ENCODE results near the gene SLC1A7.

SLC1A7 gene

DNA sequence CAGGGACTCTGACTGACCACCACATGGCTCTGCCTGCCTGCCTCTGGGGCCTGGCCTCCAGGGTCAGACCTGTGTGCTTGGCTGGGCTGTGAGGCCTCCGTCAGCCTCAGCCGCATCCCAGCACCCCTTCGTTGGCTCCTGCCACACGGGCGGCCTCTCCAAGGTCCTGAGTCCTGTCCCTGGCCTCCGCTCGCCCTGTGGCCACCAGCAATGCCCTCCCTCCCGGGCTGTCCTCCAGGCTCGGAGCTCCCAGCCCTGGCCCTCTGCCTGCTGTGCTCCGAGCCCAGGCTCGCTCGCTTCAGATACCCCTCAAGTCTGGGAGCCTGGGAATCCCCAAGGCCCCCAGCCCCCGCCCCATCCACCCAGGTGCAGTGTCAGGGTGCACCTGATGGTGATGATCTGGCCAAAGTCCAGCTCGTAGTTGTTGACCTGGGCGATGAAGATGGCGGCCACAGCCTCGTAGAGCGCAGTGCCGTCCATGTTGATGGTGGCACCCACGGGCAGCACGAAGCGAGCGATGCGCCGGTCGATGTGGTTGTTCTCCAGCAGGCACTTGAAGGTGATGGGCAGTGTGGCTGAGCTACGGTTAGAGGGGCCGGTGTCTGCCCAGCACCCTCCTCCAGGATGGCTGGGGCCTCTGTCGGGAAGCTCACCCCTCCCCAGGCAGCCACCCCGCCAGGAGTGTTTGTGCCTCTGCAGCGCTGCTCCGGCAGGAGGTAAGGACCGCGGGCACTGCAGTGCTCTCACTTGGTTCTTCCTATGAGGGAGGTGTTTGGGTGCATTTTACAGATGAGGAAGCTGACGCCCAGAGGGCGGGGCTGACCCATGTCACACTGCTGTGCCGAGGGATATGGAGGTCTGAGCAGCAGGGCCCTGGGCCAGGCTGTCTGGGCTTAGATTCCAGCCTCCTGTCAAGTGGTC is 52.0 kb downstream of the SLC1A7 start:
- DNase-seq (ENCODE audit: low spot score) = no peak

DNA sequence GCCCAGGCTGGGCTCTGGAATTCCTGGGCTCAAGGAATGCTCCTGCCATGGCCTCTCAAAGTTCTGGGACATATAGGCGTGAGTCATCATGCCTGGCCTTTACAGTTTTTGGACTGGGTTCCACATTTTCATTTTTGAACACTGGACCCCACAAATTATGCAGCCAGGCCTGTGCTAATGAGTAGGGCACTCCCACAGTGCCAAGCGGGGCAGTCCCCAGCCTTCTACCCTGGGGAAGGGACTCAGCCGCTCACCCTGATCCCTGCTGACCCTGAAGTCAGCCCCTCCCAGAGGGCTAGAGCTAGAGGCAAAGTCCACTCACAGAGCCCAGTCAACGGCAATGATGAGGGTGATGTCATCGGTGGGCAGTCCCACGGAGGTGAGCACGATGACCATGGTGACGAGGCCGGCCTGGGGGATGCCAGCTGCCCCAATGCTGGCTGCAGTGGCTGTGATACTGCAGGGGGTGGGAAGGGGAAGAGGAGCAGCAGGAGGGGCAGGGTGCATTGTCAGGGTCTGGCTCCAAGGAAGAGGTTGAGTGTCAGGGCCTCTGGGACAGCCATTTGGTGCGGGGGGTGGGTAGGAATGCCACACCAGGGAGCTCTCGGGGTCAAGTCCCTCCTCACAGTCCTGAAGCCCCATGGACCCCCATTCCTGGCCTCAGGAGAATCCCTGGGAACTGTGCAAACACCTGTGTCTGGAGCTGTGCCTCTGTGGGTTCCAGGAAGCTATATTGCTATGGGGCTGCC is 52.8 kb downstream of the SLC1A7 start:
- peak; percentile 26 for DNase-seq (ENCODE audit: low spot score)

DNA sequence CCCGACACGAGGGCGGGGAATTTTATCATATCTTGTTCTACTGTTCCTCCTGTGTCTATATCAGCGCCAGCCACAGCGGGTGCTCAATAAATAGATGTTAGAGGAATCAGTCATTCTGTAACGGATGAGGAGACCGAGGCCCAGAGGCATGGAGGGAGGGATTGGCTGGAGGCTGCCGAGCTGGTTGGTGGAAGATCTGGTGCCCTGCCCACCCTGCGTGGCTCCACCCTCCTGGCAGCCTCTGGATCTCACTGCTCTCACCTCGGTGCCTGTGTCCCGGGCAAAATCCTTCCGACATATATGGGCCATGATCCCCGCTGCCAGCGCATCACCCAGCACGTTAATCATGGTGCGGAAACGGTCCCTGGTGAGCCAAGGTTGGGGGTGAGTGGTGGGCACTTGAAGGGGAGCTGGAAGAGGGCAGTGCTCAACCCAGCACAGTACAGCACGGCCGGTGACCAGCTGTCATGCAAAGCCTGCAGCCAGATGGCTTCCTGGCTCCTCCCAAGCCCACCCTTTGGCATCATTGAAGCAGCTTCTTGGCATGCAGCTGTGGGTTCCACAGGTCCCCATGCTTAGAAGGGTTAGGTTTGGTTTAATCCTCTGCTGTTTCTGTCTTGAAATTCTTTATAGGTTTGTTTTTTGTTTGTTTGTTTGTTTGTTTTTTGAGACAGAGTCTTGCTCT is 53.7 kb downstream of the SLC1A7 start:
- no peak for DNase-seq (ENCODE audit: low spot score)

DNA sequence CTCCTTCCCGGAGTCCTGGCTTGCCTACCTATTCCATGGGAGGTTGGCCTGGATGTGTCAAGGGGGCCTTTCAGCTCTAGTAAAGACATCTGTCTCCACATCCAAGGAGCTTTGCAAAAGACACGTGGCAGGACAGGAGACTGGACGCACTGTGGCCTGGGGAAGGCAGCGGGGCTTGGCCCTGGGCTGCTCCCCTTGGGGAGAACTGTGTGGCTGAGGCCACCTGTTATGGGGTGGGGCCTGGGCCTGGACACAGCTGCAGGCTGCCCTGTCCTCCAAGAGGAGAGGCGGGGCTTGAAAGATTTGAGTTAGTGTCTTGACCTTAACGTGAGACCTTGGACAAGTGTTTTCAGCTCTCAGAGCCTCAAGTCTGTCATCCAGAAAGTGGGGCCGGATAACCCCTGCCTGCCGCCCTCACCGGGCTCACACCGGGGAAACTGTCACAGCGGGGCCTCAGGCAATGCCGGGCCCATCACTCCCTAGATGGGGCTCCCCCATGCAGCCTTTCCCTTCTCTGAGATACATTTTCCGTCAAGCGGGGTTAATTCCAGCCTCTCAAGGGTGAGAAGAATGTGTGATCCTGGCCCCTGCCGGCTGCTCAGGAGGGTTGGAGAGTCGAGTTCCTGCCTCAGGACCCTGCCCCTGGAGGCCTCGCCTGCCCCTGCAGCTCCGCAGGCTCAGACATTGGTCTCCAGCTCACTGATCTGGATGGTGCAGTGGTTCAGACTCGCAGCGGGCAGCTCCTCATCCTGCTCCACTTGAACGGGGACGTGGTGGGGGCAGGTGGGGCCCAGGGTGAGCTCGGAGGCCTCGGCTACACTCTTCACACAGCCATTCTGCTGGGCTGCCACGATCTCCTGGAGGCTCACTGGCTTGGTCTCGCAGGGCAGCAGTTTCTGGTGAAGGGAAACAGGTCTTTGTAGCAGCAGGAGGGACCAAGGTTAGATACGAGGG is 54.8 kb downstream of the SLC1A7 start:
- DNase-seq (ENCODE audit: low spot score) = no peak

DNA sequence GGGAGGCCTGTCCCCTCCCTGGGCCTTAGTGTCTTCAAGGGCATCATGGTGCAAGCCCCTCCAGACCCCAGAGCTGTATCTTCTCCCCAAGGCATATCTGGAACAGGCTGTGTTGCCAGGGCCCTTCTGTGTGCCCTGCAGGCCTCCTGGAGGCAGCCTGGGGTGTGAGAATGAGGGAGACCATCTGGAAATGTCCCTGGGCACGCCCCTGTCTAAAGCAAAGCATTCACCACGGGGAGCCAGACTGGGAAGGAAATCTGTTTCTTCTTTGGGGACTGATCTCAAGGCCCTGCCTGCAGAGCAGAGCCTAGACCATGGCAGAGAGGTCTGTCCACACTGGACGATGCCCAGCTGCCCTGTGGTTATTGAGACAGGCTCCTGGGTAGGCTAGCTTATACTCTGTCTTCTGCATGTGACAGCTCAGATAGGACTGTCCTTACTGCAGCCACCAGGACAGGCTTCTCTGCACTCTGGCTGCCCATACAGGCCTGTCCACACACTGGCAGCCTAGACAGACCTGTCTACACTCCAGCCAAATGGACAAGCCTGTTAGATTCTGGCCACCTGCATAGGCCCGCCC is 55.9 kb downstream of the SLC1A7 start:
- DNase-seq (ENCODE audit: low spot score) = no peak

DNA sequence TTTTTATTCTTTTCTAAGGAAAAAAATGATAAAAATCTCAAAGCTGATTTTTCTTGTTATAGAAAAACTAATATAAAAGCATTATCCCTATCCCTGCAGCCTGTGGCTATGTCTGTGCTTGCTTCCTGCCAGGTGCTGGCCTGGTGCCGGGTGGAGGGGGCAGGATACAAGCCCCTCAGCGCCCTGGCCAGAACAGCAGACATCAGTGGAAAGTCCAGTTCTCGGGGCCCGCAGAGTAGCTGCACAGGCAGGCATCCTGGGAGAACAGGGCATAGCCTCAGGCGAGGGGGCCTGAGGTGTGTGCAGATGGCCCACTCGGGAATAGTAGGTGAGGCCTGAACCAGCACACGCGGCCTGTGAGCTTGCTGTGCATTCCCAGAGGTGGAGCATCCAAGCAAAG is 57.0 kb downstream of the SLC1A7 start:
- no peak for DNase-seq (ENCODE audit: low spot score)

DNA sequence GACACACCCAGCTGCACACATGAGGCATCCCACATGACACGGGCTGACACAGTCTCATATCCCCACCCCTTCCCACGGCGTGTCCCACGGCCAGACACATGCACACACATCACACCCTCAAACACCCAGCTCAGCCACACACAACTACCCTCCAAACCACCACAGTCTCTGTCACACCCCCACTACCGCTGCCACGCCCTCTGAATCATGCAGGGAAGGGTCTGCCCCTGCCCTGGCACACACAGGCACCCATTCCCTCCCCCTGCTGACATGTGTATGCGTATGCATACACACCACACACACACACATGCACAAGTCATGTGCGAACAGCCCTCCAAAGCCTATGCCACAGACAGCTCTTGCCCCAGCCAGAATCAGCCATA is 57.9 kb downstream of the SLC1A7 start:
- DNase-seq (ENCODE audit: low spot score) = no peak

DNA sequence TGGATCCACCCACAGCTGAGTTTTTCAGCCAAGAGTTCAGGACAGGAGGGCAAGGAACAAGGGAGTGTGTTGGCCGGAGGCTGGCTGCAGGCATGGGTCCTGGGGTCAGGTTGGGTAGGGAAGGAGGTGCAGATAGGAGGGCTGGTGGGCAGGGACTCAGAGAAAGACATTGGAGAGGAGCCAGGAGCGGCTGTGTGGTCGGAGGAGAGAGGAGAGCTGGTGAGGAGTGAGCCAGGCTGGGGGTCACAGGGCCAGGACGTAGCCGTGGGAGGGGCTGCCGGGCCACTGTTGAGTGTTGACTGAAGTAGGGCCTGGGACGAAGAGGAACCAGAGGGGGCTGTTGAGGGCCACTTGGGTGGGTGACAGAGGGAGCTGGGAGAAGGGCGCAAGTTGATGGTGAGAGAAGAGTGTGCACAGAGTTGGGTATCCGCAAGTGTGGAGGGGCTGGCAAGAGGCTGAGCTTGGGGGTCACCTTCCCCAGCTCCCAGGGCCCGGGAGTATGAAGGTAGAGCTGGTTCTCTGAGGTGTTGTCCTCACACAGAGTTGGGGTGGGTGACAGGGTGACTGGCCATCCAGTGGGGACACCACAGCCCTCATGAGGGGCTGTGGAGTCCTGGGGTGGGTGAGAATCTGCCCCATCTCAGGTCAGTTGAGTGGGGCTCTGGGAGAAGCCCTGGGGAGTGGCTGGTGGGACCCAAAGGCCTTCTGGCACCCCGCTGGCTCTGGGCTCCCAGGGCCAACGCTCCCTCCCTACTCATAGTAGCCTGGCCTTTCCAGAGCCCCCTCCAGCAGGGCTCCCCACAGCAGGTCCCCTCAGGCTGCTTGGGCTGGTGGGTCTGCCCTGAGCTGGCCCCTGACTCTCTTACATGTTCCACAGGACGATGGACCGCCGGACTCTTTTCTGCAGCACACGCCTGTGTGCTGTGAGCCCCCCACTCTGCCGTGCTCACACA is 58.5 kb downstream of the SLC1A7 start:
- no peak for DNase-seq (ENCODE audit: low spot score)

DNA sequence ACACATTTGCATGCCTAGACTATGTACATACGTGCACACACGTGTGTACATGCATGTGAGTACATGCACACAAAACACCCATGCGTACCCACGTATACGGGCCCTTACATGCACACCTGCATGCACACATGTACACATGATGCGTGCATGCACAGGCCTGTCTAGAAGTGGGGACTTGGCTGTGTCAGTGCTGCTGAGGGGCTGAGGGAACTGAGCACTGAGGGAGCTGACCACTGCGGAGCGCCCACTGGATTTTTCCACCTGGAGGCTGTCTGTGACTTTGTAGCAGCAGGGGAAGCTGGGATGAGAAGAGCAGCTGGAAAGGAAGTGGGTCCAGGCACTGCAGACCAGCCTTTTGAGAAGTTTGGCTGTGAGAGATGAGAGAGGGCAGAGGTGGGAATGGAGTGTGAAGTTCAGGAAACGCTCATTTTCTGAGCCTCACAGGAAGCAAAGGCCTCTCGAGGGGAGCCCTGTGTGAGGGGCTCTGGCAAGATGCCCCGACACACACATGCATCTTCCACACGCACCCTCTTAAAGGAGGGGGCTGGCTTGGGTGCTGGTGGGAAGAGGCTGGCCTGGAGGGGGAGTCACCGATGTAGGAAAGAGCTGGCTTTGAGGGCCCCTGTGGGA is 59.5 kb downstream of the SLC1A7 start:
- no peak for DNase-seq (ENCODE audit: low spot score)

DNA sequence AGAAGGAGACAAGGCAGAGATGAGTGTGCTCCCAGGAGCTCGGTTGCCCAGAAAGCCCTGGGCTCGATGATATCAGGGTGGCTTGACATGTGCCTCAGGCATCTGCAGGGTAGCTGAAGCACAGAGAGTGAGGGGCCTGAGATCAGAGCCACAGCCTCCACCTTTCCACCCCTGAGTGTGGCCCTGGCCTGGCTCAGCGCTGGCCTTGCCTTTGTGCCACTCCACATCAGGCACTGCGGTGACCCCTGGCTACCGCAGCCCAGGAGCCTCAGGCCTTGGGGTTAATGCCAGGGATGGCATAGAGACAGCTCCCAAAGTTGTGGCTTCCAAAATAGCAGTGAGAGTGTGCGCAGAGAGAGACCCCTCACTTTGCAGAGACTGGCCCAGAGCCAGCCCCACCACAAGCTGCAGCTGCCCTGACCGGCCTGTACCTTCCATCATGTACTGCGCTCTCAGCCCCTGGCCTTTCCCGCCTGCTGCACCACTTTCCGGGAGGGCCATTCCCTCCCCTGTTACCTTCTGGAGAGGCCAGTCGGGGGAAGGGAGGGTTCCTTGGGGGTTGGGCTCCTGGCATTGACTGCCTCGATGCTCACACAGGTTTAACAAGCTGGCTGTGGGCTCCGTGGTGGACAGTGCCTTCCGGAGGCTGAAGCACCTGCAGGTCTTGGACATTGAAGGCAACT is 60.9 kb downstream of the SLC1A7 start:
- no peak for DNase-seq (ENCODE audit: low spot score)

DNA sequence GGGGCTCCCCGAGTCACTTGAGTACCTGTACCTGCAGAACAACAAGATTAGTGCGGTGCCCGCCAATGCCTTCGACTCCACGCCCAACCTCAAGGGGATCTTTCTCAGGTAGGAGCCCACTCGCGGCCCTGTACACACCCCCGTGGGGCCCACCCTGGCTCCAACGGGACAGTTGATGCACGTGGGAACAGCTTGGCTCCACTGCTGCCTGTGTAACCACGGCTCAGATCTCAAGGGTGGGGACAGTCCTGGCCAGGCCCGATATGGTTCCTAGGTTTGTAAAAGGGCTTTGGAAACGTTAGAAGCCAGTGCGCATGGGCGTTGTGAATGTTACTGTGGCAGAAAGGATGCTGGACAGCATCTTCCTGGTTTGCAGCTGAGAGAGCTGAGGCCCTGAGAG is 61.7 kb downstream of the SLC1A7 start:
- DNase-seq (ENCODE audit: low spot score) = no peak

DNA sequence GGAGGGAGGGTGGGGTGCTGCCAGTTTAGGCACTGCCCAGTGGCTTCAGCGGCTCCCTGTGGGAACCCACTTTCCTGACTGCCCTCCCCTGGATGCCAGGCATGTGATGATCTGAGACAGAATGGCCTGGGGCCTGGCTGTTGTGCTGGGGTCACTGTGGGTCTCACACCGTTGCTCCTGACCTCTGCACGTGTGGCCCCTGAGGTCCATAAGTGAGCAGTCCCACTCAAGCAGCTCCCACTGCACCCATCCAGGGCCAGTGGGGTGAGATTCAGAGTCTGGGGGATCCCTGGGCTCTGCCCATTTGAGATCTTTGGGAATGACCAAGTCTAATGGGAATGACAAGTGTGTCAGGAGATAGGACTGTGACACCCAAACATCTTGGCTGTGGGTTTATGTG is 62.4 kb downstream of the SLC1A7 start:
- no peak for DNase-seq (ENCODE audit: low spot score)

DNA sequence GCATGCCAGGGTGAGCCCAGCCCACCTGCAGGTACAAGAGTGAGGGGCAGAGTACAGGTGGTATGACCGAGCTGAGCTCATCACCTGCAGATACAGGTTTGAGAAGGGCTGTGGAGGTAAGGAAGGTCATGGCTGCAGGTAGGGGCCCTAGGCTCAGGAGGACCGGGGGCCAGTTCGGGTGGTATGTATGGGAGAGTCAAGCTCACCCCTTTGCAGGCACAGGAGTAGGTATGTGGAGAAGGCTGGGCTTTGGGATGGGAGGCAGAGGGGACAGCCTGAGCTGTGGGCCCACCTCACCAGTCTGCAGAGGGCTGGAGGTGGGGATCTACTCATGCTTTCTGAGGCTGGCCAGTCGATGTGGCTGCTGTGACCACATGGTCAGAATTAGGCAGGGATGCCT is 63.2 kb downstream of the SLC1A7 start:
- no peak for DNase-seq (ENCODE audit: low spot score)

DNA sequence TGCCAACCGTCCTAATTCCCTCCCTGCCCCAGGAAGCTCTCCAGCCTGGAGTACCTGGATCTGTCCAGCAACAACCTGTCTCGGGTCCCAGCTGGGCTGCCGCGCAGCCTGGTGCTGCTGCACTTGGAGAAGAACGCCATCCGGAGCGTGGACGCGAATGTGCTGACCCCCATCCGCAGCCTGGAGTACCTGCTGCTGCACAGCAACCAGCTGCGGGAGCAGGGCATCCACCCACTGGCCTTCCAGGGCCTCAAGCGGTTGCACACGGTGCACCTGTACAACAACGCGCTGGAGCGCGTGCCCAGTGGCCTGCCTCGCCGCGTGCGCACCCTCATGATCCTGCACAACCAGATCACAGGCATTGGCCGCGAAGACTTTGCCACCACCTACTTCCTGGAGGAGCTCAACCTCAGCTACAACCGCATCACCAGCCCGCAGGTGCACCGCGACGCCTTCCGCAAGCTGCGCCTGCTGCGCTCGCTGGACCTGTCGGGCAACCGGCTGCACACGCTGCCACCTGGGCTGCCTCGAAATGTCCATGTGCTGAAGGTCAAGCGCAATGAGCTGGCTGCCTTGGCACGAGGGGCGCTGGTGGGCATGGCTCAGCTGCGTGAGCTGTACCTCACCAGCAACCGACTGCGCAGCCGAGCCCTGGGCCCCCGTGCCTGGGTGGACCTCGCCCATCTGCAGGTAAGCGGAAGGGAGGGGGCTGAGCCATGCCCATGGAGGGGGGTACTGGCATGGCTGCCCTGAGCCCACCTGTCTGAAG is 63.9 kb downstream of the SLC1A7 start:
- DNase-seq (ENCODE audit: low spot score) = no peak

DNA sequence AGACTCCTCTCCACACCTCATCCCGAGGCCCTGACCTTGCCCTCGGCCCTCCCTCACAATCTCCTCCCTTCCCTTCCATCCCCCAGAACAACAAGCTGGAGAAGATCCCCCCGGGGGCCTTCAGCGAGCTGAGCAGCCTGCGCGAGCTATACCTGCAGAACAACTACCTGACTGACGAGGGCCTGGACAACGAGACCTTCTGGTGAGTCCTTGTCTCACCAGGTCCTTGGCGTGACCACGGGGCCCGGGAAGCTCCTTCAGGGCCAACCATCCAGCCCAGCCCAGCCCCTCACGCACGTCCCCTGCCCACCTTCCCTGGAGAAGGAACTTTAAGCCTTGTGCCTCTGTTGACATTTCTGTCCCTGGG is 64.9 kb downstream of the SLC1A7 start:
- DNase-seq (ENCODE audit: low spot score) = no peak

DNA sequence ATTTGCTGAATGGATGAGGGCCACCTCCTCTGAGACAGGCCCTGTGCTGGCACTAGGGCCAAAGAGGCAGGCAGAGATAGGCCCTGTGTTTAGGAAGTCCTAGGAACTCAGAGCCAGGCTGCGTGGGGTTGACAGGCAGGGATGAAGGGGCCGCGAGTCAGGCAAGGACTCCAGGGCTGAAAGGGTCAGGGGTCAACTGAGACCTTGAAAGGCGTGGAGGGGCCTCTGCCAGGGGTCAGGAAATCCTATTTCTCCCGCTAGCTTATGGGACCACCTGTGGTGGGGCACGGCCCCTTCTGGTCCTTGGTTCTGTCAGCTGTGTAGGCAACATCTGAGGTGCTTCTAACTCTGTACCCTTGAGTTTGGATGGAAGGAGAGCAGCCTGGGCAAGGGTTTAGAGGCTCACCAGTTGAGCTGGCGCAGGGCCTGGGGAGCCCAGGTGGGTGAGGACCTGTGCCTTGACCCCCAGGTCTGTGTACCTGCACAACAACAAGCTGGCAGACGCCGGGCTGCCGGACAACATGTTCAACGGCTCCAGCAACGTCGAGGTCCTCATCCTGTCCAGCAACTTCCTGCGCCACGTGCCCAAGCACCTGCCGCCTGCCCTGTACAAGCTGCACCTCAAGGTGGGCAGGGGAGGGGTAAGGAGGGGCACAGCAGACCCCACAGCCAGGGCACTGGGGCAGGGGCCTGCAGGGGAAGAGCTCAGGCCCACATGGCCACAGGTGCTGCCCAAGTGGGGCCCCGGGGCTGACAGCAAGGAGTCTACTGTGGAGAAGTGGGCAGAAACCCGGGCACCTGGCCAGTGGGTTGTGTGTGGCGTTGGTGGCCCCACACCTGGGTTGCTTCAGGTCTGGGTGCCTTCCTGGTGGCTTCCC is 65.5 kb downstream of the SLC1A7 start:
- DNase-seq (ENCODE audit: low spot score) = no peak

DNA sequence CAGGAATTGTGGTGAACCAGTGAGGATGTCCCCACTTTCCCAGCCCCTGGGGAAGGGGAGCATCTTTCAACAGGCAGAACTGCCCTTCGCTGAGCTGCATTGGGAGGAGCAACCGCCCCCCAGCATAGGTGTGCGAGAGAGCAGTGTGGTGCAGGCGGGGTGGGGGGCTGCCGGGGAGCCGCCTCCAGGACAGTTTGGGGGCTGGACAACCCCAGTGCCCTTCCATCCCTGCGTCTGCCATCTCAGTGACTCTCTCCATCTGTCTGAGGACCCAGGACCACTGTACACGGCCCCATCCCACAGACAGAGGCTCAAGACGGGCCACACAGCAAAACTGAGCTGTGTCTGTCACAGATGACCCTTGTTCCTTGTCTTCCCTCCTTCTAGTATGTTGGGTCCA is 66.3 kb downstream of the SLC1A7 start:
- DNase-seq (ENCODE audit: low spot score) = no peak

All from RKO (cell line).